ENCODE data around the gene ANKRD22.

The ANKRD22 gene

DNA sequence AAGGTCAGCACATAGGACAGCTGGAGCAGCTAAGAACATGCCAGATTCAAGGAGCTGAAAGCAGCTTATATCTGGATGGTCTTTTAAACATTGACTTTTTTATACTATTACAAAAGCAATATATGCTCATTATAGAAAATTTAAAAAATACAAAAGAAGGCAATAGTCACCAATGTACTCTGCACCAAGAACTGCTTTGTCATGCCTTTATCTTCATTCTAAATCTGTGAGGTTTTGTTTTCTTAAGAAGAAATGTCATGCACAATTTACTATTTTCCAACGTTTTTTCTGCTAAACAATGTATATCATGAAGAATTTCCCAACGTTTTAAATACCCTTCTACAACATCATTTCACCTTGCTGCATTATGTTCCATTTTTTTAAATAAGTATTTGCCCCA is 46.3 kb downstream of the ANKRD22 start:
- Histone ChIP-seq H3K4me1 (ENCODE audit: low read length) (no peaks in the 10 kb centered on the region), H3K27me3 (replicated peaks; ENCODE audit: insufficient read depth, low read length) (no peaks in the 10 kb centered on the region), H3K9me3 (replicated peaks; ENCODE audit: insufficient read depth, low read length) (no peaks in the 10 kb centered on the region), H3K9ac (ENCODE audit: low read length) (no peak overlapping the region), H3K36me3 (replicated peaks; ENCODE audit: insufficient read depth, low read length) (no peaks in the 10 kb centered on the region), H4K20me1 (ENCODE audit: insufficient read depth, low read length) (no peaks in the 10 kb centered on the region), H3K9me2 (replicated peaks; ENCODE audit: insufficient read depth, low read length) (no peaks in the 10 kb centered on the region), H3K79me2 (ENCODE audit: low read length) (no peaks in the 10 kb centered on the region), H2AFZ (ENCODE audit: low read length) (no peak overlapping the region), H3F3A (ENCODE audit: insufficient read depth, low read length) (no peaks in the 10 kb centered on the region), H3K27ac (ENCODE audit: low read length) (no peak overlapping the region), H3K4me3 (ENCODE audit: low read length) (no peak overlapping the region), H3K4me2 (ENCODE audit: low read depth, low read length) (no peak overlapping the region)
- DNase-seq, result no peak
- no peak for TF ChIP-seq EZH2 (optimal IDR thresholded peaks at IDR 0.05; ENCODE audit: low read depth, low read length)
- no peak for TF ChIP-seq CTCF (IDR thresholded peaks at IDR 0.05; ENCODE audit: low read length)
- no peak for TF ChIP-seq EZH2phosphoT487 (IDR thresholded peaks at IDR 0.05; ENCODE audit: low read length)

DNA sequence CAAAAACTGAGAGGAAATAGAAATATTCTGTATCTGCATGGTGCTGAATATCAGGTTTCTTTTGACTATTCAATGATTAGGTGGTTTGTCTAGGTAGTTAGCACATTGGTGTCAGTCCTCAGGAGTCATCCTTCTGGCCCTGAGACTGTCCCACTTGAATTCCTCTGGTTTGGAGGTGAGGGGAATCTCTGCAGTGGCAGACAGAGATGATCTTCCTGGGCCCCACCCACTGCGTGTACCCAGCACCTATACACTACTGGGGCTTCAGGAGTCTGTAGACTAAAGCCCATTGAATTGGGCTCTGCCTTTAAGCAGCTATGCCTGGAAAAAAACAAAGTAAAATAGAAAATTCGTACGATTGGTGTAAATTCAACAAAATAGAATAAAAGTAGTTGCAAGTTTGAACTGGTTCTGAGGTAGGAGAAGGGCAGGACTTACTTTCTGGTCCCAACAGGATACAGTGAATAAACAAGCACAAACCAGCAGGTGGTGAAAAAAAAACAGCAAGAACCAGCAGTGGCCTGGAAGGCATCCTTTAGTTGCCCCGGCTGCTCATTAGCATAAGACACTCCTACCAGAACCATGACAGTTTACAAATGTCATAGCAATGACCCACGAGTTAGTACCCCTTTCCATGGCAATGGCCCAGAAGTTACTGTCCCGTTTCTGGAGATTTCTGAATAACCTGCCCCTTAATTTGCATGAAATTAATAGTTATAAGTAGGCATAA is 47.4 kb downstream of the ANKRD22 start:
- Histone ChIP-seq H3K4me3 (ENCODE audit: low read length) (no peak overlapping the region), H3K27me3 (replicated peaks; ENCODE audit: insufficient read depth, low read length) (no peaks in the 10 kb centered on the region), H2AFZ (ENCODE audit: low read length) (no peak overlapping the region), H3K9ac (ENCODE audit: low read length) (no peak overlapping the region), H3K9me3 (replicated peaks; ENCODE audit: insufficient read depth, low read length) (no peaks in the 10 kb centered on the region), H3K4me2 (ENCODE audit: low read depth, low read length) (no peak overlapping the region), H3K79me2 (ENCODE audit: low read length) (no peaks in the 10 kb centered on the region), H3K9me2 (replicated peaks; ENCODE audit: insufficient read depth, low read length) (no peaks in the 10 kb centered on the region), H4K20me1 (ENCODE audit: insufficient read depth, low read length) (no peaks in the 10 kb centered on the region), H3K36me3 (replicated peaks; ENCODE audit: insufficient read depth, low read length) (no peaks in the 10 kb centered on the region), H3K4me1 (ENCODE audit: low read length) (no peaks in the 10 kb centered on the region), H3K27ac (ENCODE audit: low read length) (no peak overlapping the region), H3F3A (ENCODE audit: insufficient read depth, low read length) (no peaks in the 10 kb centered on the region)
- DNase-seq, result no peak
- no peak for TF ChIP-seq CTCF (IDR thresholded peaks at IDR 0.05; ENCODE audit: low read length)
- no peak for TF ChIP-seq EZH2 (optimal IDR thresholded peaks at IDR 0.05; ENCODE audit: low read depth, low read length)
- TF ChIP-seq EZH2phosphoT487 (IDR thresholded peaks at IDR 0.05; ENCODE audit: low read length), result no peak

DNA sequence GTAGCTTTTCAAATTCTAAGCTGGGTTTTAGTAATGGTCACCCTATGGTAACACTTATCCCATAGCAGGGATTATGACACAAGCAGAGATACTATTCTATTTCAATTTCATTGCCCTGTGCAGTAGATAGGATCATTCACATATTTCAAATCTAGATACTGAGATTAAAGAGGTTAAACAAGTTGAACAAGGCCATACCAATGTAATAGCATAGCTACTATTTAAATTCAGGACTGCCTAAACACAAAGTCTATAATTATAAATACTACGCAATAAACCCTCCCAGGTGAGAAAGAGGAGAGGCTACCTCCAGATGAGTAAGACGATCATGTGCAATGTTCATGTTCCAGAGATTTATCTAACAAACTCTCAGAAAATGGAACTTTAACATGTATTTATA is 48.0 kb downstream of the ANKRD22 start:
- Histone ChIP-seq H3K4me1 (ENCODE audit: low read length) (no peaks in the 10 kb centered on the region), H3K4me3 (ENCODE audit: low read length) (no peak overlapping the region), H4K20me1 (ENCODE audit: insufficient read depth, low read length) (no peaks in the 10 kb centered on the region), H3K27me3 (replicated peaks; ENCODE audit: insufficient read depth, low read length) (no peaks in the 10 kb centered on the region), H3K79me2 (ENCODE audit: low read length) (no peaks in the 10 kb centered on the region), H3K4me2 (ENCODE audit: low read depth, low read length) (no peak overlapping the region), H3K9me2 (replicated peaks; ENCODE audit: insufficient read depth, low read length) (no peaks in the 10 kb centered on the region), H3K36me3 (replicated peaks; ENCODE audit: insufficient read depth, low read length) (no peaks in the 10 kb centered on the region), H2AFZ (ENCODE audit: low read length) (no peak overlapping the region), H3K9me3 (replicated peaks; ENCODE audit: insufficient read depth, low read length) (no peaks in the 10 kb centered on the region), H3F3A (ENCODE audit: insufficient read depth, low read length) (no peaks in the 10 kb centered on the region), H3K9ac (ENCODE audit: low read length) (no peak overlapping the region), H3K27ac (ENCODE audit: low read length) (no peak overlapping the region)
- no peak for DNase-seq
- TF ChIP-seq EZH2phosphoT487 (IDR thresholded peaks at IDR 0.05; ENCODE audit: low read length) (no peak), CTCF (IDR thresholded peaks at IDR 0.05; ENCODE audit: low read length) (no peak), EZH2 (optimal IDR thresholded peaks at IDR 0.05; ENCODE audit: low read depth, low read length) (no peak)
